ENCODE measurements around the gene LRP1. TPM values are rescaled to one million over a fixed set of nuclear protein-coding genes. Genes with fewer than 3 reads are reported as not detected.

Gene LRP1
- total and polyA plus RNA-seq, 2 experiments from 2014 or later: 28.5 to 77.5 TPM

DNA sequence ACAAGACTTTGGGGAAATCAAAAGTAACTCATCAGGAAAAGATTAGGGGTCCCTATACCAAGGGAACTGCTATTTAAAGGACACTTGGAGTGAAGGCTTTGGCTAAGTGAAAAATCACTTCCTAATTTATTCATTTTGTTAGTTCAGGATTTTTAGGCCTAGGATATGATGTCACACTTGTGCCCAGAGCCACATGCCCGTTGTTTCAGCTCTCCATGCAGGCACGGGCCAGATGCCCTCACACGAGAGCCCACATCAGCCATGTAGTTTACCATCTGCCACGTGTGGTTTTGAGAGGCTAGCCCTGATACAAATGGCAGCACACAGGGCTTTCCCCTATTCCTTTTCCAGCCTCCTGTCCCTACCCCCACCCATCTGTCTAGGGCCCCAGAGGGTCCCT, 31.0 kb downstream of the LRP1 start:
- no peaks in the 10 kb centered on the region for H3K4me1 ChIP-seq (ENCODE audit: low read depth)
- H3K9me3 ChIP-seq (ENCODE audit: low read depth): no peaks in the 10 kb centered on the region
- H3K4me3 ChIP-seq: no peak overlapping the region
- DNase-seq (ENCODE audit: low read depth in 1 of 2, low spot score in 1 of 2): no peak
- no peak overlapping the region for H3K27ac ChIP-seq
- H3K27me3 ChIP-seq: no peaks in the 10 kb centered on the region
- H3K36me3 ChIP-seq: peaks cover 37% of the 10 kb centered on the region
- TF ChIP-seq, protein P1, sequence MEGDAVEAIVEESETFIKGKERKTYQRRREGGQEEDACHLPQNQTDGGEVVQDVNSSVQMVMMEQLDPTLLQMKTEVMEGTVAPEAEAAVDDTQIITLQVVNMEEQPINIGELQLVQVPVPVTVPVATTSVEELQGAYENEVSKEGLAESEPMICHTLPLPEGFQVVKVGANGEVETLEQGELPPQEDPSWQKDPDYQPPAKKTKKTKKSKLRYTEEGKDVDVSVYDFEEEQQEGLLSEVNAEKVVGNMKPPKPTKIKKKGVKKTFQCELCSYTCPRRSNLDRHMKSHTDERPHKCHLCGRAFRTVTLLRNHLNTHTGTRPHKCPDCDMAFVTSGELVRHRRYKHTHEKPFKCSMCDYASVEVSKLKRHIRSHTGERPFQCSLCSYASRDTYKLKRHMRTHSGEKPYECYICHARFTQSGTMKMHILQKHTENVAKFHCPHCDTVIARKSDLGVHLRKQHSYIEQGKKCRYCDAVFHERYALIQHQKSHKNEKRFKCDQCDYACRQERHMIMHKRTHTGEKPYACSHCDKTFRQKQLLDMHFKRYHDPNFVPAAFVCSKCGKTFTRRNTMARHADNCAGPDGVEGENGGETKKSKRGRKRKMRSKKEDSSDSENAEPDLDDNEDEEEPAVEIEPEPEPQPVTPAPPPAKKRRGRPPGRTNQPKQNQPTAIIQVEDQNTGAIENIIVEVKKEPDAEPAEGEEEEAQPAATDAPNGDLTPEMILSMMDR (IDR thresholded peaks at IDR 0.05; ENCODE audit: low read depth, low read length): no peak

DNA sequence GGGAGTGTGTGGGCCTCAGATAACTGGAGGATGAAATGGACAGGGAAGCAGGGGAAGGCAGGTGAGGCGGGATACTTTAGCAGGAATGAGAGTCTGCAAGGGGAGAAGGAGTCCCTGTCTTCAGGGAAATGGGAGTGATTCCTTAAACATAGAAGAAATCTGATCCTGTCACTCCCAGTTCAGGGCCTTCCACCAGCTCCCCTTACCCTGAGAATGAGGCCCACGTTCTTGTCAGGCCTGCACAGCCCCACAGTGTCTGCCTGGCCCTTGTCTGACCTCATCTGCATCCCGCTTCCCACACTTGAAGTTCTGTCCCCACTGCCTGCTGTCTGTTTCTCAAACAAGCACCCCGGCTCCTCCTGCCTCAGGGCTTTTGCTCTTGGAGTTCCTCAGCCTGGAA, 31.8 kb downstream of the LRP1 start:
- peaks cover 37% of the 10 kb centered on the region for H3K36me3 ChIP-seq

DNA sequence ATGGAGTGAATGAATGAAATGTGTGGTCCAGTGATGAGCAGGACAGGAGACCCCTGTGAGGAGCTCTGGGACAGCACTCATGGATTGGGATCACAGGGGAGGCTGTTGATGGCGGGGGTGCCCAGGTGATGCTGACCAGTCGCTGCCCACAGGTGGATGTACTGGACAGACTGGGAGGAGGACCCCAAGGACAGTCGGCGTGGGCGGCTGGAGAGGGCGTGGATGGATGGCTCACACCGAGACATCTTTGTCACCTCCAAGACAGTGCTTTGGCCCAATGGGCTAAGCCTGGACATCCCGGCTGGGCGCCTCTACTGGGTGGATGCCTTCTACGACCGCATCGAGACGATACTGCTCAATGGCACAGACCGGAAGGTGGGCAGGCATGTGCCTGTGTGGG, 32.5 kb downstream of the LRP1 start:
- DNase-seq (ENCODE audit: low read depth in 1 of 2, low spot score in 1 of 2): no peak
- Histone ChIP-seq H3K9me3 (ENCODE audit: low read depth) (no peaks in the 10 kb centered on the region), H3K36me3 (peaks cover 37% of the 10 kb centered on the region), H3K4me1 (ENCODE audit: low read depth) (no peaks in the 10 kb centered on the region), H3K4me3 (no peak overlapping the region), H3K27me3 (no peaks in the 10 kb centered on the region), H3K27ac (no peak overlapping the region)
- TF ChIP-seq, protein P1 (IDR thresholded peaks at IDR 0.05; ENCODE audit: low read depth, low read length): no peak

More for the DNA sequence above, 31.8 kb downstream of the LRP1 start:
- Histone ChIP-seq H3K4me3 (no peak overlapping the region), H3K27me3 (no peaks in the 10 kb centered on the region), H3K4me1 (ENCODE audit: low read depth) (no peaks in the 10 kb centered on the region), H3K27ac (no peak overlapping the region), H3K9me3 (ENCODE audit: low read depth) (no peaks in the 10 kb centered on the region)
- no peak for DNase-seq (ENCODE audit: low read depth in 1 of 2, low spot score in 1 of 2)
- TF ChIP-seq, protein P1 (IDR thresholded peaks at IDR 0.05; ENCODE audit: low read depth, low read length): no peak

DNA sequence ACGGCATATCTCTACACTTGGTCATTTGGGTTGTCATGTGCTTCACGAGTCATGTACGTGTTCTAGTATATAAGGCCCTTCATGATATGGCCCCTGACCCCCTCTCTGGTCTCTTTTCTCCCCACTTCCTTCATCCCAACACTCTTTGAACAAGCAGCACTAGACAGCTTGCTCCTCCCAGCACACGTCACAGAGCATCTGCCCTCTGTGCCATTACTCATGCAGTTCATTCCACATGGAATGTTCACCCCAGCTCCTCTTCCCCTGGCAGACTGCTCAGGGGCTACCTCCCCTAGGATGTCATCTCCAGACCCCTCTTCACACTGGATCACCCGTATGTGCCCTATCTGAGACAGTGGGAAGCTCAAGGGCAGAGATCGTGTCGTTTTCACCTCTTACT, 33.2 kb downstream of the LRP1 start:
- no peak for DNase-seq (ENCODE audit: low read depth in 1 of 2, low spot score in 1 of 2)
- peaks cover 43% of the 10 kb centered on the region for H3K36me3 ChIP-seq
- H3K4me1 ChIP-seq (ENCODE audit: low read depth): no peaks in the 10 kb centered on the region

DNA sequence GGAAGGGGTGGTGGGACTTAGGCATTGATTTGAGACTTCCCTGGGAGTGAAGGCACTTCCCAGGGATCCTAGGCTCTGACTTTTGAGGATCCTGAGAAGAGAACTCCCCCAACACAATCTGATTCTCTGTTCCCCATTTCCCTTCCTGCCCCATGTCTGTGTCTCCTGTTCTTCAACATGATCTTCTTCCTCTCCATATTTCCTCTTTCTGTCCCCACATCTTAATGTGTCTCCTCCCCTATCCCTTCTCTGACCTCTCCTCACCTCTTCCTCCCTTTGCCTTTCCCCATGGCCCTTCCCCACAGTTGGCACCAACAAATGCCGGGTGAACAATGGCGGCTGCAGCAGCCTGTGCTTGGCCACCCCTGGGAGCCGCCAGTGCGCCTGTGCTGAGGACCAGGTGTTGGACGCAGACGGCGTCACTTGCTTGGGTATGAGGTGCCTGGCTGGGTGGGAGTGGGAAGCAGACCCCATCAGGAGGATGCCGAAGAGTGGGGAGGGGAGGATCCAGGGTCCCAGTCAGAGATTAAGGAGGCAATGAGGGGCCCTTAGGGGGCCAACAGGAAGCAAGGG, 34.4 kb downstream of the LRP1 start:
- H3K27me3 ChIP-seq: no peaks in the 10 kb centered on the region
- no peaks in the 10 kb centered on the region for H3K4me1 ChIP-seq (ENCODE audit: low read depth)
- peaks cover 42% of the 10 kb centered on the region for H3K36me3 ChIP-seq
- no peaks in the 10 kb centered on the region for H3K9me3 ChIP-seq (ENCODE audit: low read depth)
- DNase-seq (ENCODE audit: low read depth in 1 of 2, low spot score in 1 of 2): no peak
- no peak overlapping the region for H3K27ac ChIP-seq
- no peak overlapping the region for H3K4me3 ChIP-seq
- TF ChIP-seq, protein P1 (IDR thresholded peaks at IDR 0.05; ENCODE audit: low read depth, low read length): no peak

More for the DNA sequence above, 33.2 kb downstream of the LRP1 start:
- Histone ChIP-seq H3K27me3 (no peaks in the 10 kb centered on the region), H3K27ac (no peak overlapping the region), H3K9me3 (ENCODE audit: low read depth) (no peaks in the 10 kb centered on the region), H3K4me3 (no peak overlapping the region)
- TF ChIP-seq, protein P1 (IDR thresholded peaks at IDR 0.05; ENCODE audit: low read depth, low read length): no peak

Data from cardiac muscle cell (in vitro differentiated cells and primary cell).